ENCODE measurements around the gene CRHR1.

- no peak for TF ChIP-seq CTCF (IDR thresholded peaks at IDR 0.05)
- TF ChIP-seq POLR2AphosphoS5 (IDR thresholded peaks at IDR 0.05), result no peak
- no peak for TF ChIP-seq POLR2A (IDR thresholded peaks at IDR 0.05)
- TF ChIP-seq EP300 (IDR thresholded peaks at IDR 0.05; ENCODE audit: low read depth), result no peak
Observed at GRCh38 chr17:45749831-45750335, 34.2 kb upstream of the CRHR1 start.
